HCT116 (cell line): ENCODE data around the gene PCDH9. TPM values are rescaled to one million over a fixed set of nuclear protein-coding genes. Genes with fewer than 3 reads are reported as not detected.

ENCODE experiments used
- ATAC-seq: fragments of 200-7000 bp; cut with Tn5 transposase; 2 replicates; pipeline ENCODE4 v1.9.1; 2020; ENCODE audit warnings: mild to moderate bottlenecking, moderate library complexity
- BruUV-seq: library from RNA; stranded (reverse); fragments of 400-500 nt; replicated peaks from 2 replicates; lab custom pipeline; 2021; lab: Mats Ljungman, UMichigan
- CTCF ChIA-PET: fragments of 300-600 bp; sonication (Branson Sonifier 250); formaldehyde crosslinking; loops from one replicate; lab custom pipeline; 2021; ENCODE audit warnings: antibody characterized with exemption; lab: Charles Lee
- POLR2A ChIA-PET: fragments of 300-600, 350-600 bp; sonication (Branson Sonifier 250); formaldehyde crosslinking; loops from one replicate; lab custom pipeline; 2021; ENCODE audit warnings: antibody characterized with exemption; lab: Charles Lee
- RAD21 ChIA-PET, 2 experiments: fragments of 300-600 bp; sonication (Branson Sonifier 250); formaldehyde crosslinking; loops; one replicate each; lab custom pipeline; 2023; ENCODE audit warnings: low total read pairs in 2 of 2; ENCODE audit not compliant: uncharacterized antibody in 2 of 2, unreplicated experiment in 2 of 2, low non-redundant PET in 1 of 2; lab: Charles Lee
- DNase-seq: peaks from one replicate; pipeline ENCODE4 v3.0.0-alpha.2; 2010; ENCODE audit warnings: low read depth, low spot score
- H2AFZ ChIP-seq: fragments of 200-600 bp; shearing (Covaris generic), sonication (generic); 2 replicates; pipeline ENCODE4 v1.6.1; 2017; ENCODE audit warnings: low read depth, mixed run types, mixed read lengths, antibody characterized with exemption, low read length; ENCODE audit not compliant: poor library complexity, severe bottlenecking
- H3K27ac ChIP-seq: 2 replicates; pipeline ENCODE4 v1.5.1; 2012; ENCODE audit warnings: low read depth, low read length
- H3K27me3 ChIP-seq: fragments of 200-600 bp; sonication (generic); 2 replicates; pipeline ENCODE4 v1.6.1; 2016; ENCODE audit warnings: mixed run types, low read length, mixed read lengths; ENCODE audit not compliant: insufficient read depth
- H3K36me3 ChIP-seq, 2 experiments: fragments of 200-500 bp in 1 of 2; fragments of 200-600 bp in 1 of 2; sonication (Bioruptor generic) in 1 of 2; sonication (generic) in 1 of 2; 2 replicates each; pipeline versions ENCODE4 v1.5.1 to v1.6.1; 2014 to 2016; ENCODE audit warnings: low read length in 2 of 2, inconsistent platforms in 1 of 2, mixed read lengths in 1 of 2, mixed run types in 1 of 2; ENCODE audit not compliant: insufficient read depth in 2 of 2, control insufficient read depth in 1 of 2
- H3K4me1 ChIP-seq, 2 experiments: fragments of 200-600 bp in 1 of 2; sonication (generic) in 1 of 2; 2 replicates each; pipeline versions ENCODE4 v1.5.1 to v1.6.1; 2012 to 2017; ENCODE audit warnings: low read length in 2 of 2, inconsistent platforms in 1 of 2, mild to moderate bottlenecking in 1 of 2, mixed read lengths in 1 of 2, mixed run types in 1 of 2, moderate library complexity in 1 of 2; ENCODE audit not compliant: insufficient read depth in 2 of 2, control insufficient read depth in 1 of 2
- H3K4me2 ChIP-seq: fragments of 200-600 bp; sonication (generic); 2 replicates; pipeline ENCODE4 v1.6.1; 2017; ENCODE audit warnings: mixed run types, low read length, mixed read lengths
- H3K4me3 ChIP-seq, 2 experiments: fragments of 200-600 bp in 1 of 2; sonication (generic) in 1 of 2; replicated peaks in 1 of 2; 2 replicates each; pipeline ENCODE4 v1.5.1; 2011 to 2016; ENCODE audit warnings: low read length in 2 of 2, control low read depth in 1 of 2, low read depth in 1 of 2, mild to moderate bottlenecking in 1 of 2, mixed read lengths in 1 of 2, mixed run types in 1 of 2
- H3K79me2 ChIP-seq: fragments of 200-600 bp; sonication (generic); 2 replicates; pipeline ENCODE4 v1.6.1; 2017; ENCODE audit warnings: mild to moderate bottlenecking, mixed run types, low read length, moderate library complexity, mixed read lengths; ENCODE audit not compliant: insufficient read depth
- H3K9ac ChIP-seq: fragments of 200-600 bp; sonication (generic); 2 replicates; pipeline ENCODE4 v1.6.1; 2016; ENCODE audit warnings: low read length, mixed read lengths
- H3K9me2 ChIP-seq: fragments of 200-600 bp; sonication (generic), shearing (Covaris generic); 2 replicates; pipeline ENCODE4 v1.6.1; 2017; ENCODE audit warnings: mixed run types, mild to moderate bottlenecking, moderate library complexity; ENCODE audit not compliant: insufficient read depth
- H3K9me3 ChIP-seq, 2 experiments: fragments of 200-500 bp in 1 of 2; fragments of 200-600 bp in 1 of 2; sonication (Bioruptor generic) in 1 of 2; sonication (generic) in 1 of 2; 2 replicates each; pipeline ENCODE4 v1.6.1; 2014 to 2017; ENCODE audit warnings: low read length in 2 of 2, mixed read lengths in 2 of 2, inconsistent platforms in 1 of 2, low read depth in 1 of 2, mild to moderate bottlenecking in 1 of 2, mixed run types in 1 of 2, moderate library complexity in 1 of 2; ENCODE audit not compliant: control insufficient read depth in 1 of 2, insufficient read depth in 1 of 2
- H4K20me1 ChIP-seq: fragments of 200-600 bp; sonication (generic), shearing (Covaris generic); 2 replicates; pipeline ENCODE4 v1.6.1; 2017; ENCODE audit warnings: mixed run types, mild to moderate bottlenecking, moderate library complexity; ENCODE audit not compliant: insufficient read depth
- CTCF ChIP-seq, 3 experiments: fragments of 200-600 bp in 1 of 3; sonication (generic) in 1 of 3; IDR thresholded peaks in 2 of 3; conservative IDR thresholded peaks in 1 of 3; 2 replicates each; pipeline ENCODE4 v1.5.1; 2012 to 2017; ENCODE audit warnings: low read depth in 2 of 3, low read length in 2 of 3, antibody characterized with exemption in 1 of 3, borderline replicate concordance in 1 of 3, control low read depth in 1 of 3, mild to moderate bottlenecking in 1 of 3, mixed read lengths in 1 of 3, mixed run types in 1 of 3, moderate library complexity in 1 of 3; ENCODE audit not compliant: insufficient read depth in 1 of 3
- EGR1 ChIP-seq: IDR thresholded peaks from 2 replicates; pipeline ENCODE4 v1.6.1; 2012; ENCODE audit warnings: low read depth
- MAX ChIP-seq: IDR thresholded peaks from 2 replicates; pipeline ENCODE4 v1.6.1; 2012
- POLR2AphosphoS5 ChIP-seq: IDR thresholded peaks from 2 replicates; pipeline ENCODE4 v1.6.1; 2011; ENCODE audit warnings: mild to moderate bottlenecking, low read depth, low read length, moderate library complexity
- intact Hi-C: fragments of 100-400 bp; cut with micrococcal nuclease; formaldehyde crosslinking; loops from 2 replicates; pipeline ENCODE4 v1.10.0; 2022
- total RNA-seq: library from RNA; stranded (reverse); gene quantifications from one replicate; pipeline ENCODE4 v1.2.1, GENCODE V29; 2021; ENCODE audit not compliant: unreplicated experiment

Gene PCDH9
- total RNA-seq, 1 experiment from 2014 or later: 0.02 TPM

GRCh38 chr13:66859078-66859477, 371.1 kb downstream of the PCDH9 start:
- ChIA-PET RAD21 (no interaction called here), POLR2A (no interaction called here), CTCF (no interaction called here)
- H3K9me2 ChIP-seq: no peaks in the 10 kb centered on the region
- H3K4me1 ChIP-seq: no peaks in the 10 kb centered on the region
- H3K9ac ChIP-seq: no peak overlapping the region
- H3K27ac ChIP-seq: no peak overlapping the region
- H2AFZ ChIP-seq: no peak overlapping the region
- no peaks in the 10 kb centered on the region for H3K9me3 ChIP-seq
- intact Hi-C loops: no loop called here
- no peaks in the 10 kb centered on the region for H3K79me2 ChIP-seq
- TF ChIP-seq MAX (no peak), POLR2AphosphoS5 (no peak), CTCF (IDR thresholded peaks at IDR 0.05 in 2 of 3, conservative IDR thresholded peaks at IDR 0.05 in 1 of 3; ENCODE audit: borderline replicate concordance in 1 of 3, insufficient read depth in 1 of 3, low read depth in 2 of 3, low read length in 2 of 3) (no peak), EGR1 (no peak)
- no peak overlapping the region for H3K4me3 ChIP-seq
- ATAC-seq: no peak
- no peak for DNase-seq
- no peaks in the 10 kb centered on the region for H4K20me1 ChIP-seq
- no TSS peak for BruUV-seq
- H3K27me3 ChIP-seq: no peaks in the 10 kb centered on the region
- H3K36me3 ChIP-seq: no peaks in the 10 kb centered on the region
- no peak overlapping the region for H3K4me2 ChIP-seq

GRCh38 chr13:66858163-66858562, 372.0 kb downstream of the PCDH9 start:
- no TSS peak for BruUV-seq
- no peak overlapping the region for H3K27ac ChIP-seq
- no peaks in the 10 kb centered on the region for H3K36me3 ChIP-seq
- no peak overlapping the region for H3K4me3 ChIP-seq
- H3K4me2 ChIP-seq: no peak overlapping the region
- H4K20me1 ChIP-seq: no peaks in the 10 kb centered on the region
- RAD21 ChIA-PET: no interaction called here
- CTCF ChIA-PET: no interaction called here
- no peaks in the 10 kb centered on the region for H3K9me2 ChIP-seq
- no peaks in the 10 kb centered on the region for H3K4me1 ChIP-seq
- no peaks in the 10 kb centered on the region for H3K9me3 ChIP-seq
- intact Hi-C loops: no loop called here
- no peaks in the 10 kb centered on the region for H3K79me2 ChIP-seq
- no peak overlapping the region for H3K9ac ChIP-seq
- ATAC-seq: no peak
- POLR2A ChIA-PET: no interaction called here
- no peak for TF ChIP-seq EGR1
- no peak for DNase-seq
- no peak overlapping the region for H2AFZ ChIP-seq
- H3K27me3 ChIP-seq: no peaks in the 10 kb centered on the region
